B cell (primary cell): ENCODE data around the gene IL17B.

ENCODE experiments used
- EZH2 ChIP-seq: IDR thresholded peaks from 2 replicates; pipeline ENCODE4 v1.6.1; 2012; ENCODE audit warnings: borderline replicate concordance, low read depth, mild to moderate bottlenecking, moderate library complexity, low read length; ENCODE audit not compliant: insufficient read depth, poor library complexity, severe bottlenecking
- TF ChIP-seq, protein P1 (sequence below): fragments of 200-600 bp; IDR thresholded peaks from one replicate; pipeline ENCODE4 v1.8.0; 2022; ENCODE audit warnings: antibody characterized with exemption, mild to moderate bottlenecking

GRCh38 chr5:149379818-149380374 lies 804 bp upstream of the IL17B start:
- TF ChIP-seq, protein P1, sequence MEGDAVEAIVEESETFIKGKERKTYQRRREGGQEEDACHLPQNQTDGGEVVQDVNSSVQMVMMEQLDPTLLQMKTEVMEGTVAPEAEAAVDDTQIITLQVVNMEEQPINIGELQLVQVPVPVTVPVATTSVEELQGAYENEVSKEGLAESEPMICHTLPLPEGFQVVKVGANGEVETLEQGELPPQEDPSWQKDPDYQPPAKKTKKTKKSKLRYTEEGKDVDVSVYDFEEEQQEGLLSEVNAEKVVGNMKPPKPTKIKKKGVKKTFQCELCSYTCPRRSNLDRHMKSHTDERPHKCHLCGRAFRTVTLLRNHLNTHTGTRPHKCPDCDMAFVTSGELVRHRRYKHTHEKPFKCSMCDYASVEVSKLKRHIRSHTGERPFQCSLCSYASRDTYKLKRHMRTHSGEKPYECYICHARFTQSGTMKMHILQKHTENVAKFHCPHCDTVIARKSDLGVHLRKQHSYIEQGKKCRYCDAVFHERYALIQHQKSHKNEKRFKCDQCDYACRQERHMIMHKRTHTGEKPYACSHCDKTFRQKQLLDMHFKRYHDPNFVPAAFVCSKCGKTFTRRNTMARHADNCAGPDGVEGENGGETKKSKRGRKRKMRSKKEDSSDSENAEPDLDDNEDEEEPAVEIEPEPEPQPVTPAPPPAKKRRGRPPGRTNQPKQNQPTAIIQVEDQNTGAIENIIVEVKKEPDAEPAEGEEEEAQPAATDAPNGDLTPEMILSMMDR, result no peak
- TF ChIP-seq EZH2, result no peak
